Activated CD8-positive, alpha-beta memory T cell treated with anti-CD3 and anti-CD28 coated beads for 36 hours (primary cell): ENCODE results near the gene DNAH14. TPM values are rescaled to one million over a fixed set of nuclear protein-coding genes. Genes with fewer than 3 reads are reported as not detected.

Experiments
- CTCF ChIA-PET: fragments of 350-600 bp; sonication (Branson Sonifier 250); formaldehyde crosslinking; loops from one replicate; lab custom pipeline; 2021; ENCODE audit warnings: antibody characterized with exemption; lab: Charles Lee
- POLR2A ChIA-PET: fragments of 350-600 bp; sonication (Branson Sonifier 250); formaldehyde crosslinking; loops from one replicate; lab custom pipeline; 2021; ENCODE audit warnings: antibody characterized with exemption; lab: Charles Lee
- total RNA-seq, 2 experiments: library from RNA; stranded (reverse); gene quantifications; one replicate each; pipeline ENCODE4 v1.2.3, GENCODE V29; 2021

Gene DNAH14
- total RNA-seq, 2 experiments from 2014 or later = 0.42 to 0.65 TPM

DNA sequence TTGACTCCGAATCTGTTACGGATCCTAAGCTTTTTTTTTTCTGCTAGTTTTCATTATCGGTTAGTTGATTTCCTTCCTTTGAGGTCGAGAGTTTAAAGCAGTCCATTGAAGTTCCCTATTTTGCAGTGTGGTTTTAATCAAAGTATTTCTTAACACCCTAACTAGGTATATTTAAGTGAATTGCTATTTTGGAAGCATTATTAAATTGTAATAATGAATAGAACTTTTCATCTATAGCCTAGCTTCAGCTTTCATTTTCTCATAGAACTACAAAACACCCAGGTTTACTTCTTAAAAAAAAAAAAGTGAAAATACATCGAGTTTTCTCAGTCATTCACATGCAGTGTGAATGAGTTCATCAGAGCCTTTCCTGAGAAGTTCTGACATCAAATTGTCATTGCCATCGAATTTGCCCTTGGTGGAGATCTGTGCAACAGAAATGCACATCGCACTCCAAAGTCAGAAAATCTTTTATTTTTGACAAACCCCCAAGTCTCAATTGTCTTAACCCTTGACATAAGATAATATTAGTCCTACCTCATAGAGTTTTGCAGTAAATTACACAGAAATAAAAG is 499.5 kb downstream of the DNAH14 start:
- ChIA-PET POLR2A (interaction anchor here (0.6 to 3.2 kb wide), 6 partner anchors 16 to 633 kb away, joined by 4 to 18 read pairs (median 6); partner anchors contain the start of gene H3-3A), CTCF (interaction anchor here (1.0 to 4.0 kb wide), 3 partner anchors 15 to 26 kb away, joined by 3 to 17 read pairs (median 8); no protein-coding TSS in a partner anchor)

DNA sequence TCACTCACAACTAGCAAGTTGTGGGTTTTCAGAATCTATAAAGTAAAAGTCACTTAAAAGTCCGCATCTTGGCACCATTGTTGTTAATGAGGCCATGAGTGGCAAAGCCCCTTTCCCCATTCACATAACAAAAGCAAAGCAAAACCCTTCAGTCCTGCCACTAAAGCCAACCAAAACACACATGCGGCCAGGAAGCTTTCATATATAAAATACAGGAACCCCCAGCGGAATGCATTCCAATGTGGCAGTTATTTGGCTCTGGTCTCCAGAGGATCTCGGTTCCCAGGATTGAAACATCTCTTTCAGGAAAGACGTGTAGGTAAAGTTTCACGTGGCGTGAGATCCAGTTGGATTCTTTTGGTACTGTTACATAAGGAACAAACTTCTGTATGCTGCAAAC is 500.8 kb downstream of the DNAH14 start:
- CTCF ChIA-PET = interaction anchor here (0.7 kb wide), 2 partner anchors 43 to 171 kb away, joined by 3 to 4 read pairs; no protein-coding TSS in a partner anchor
- POLR2A ChIA-PET = no interaction called here

- ChIA-PET CTCF (no interaction called here), POLR2A (no interaction called here)
Measured at GRCh38 chr1:225431081-225431863, 501.8 kb downstream of the DNAH14 start.

- CTCF ChIA-PET = no interaction called here
- POLR2A ChIA-PET = no interaction called here
Measured at GRCh38 chr1:225434046-225434445, 504.6 kb downstream of the DNAH14 start.

DNA sequence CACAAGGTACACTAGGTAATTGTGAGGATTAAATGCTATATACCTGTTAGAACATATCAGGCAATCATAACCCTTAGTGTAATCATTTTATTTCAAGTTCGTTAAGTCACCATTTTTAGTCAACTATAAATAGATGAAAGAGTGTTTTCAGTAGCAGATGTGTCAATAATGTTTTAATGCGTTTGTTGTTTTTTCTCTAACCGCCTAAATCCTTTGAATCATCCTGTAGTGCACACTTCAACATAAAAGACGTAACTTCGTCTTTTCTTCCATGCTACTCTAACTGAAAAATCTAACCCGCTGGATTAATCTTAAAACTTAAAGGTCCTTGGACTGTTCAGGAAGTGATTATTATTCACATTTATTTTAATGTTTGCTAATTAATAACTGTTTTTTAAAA is 505.6 kb downstream of the DNAH14 start:
- ChIA-PET CTCF (no interaction called here), POLR2A (no interaction called here)

DNA sequence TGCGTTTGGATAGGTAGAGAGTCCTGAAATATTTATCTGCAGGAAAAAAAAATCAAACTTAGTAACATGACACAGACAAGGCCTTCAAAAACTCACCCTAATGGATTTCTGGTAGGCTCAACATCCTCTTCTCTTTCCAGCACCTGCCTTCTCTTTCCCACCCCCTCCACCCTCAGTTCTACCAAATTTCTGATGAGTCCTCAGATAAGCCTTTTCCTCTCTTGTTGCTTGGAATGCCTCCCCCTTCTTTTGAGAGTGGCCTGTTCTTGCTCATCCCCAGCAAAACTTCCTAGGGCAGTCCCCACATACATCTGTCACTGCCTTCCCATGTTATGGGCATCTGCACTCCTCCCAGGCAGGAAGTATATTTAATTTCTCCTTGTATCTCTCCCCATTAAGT is 506.0 kb downstream of the DNAH14 start:
- POLR2A ChIA-PET = no interaction called here
- CTCF ChIA-PET = no interaction called here

DNA sequence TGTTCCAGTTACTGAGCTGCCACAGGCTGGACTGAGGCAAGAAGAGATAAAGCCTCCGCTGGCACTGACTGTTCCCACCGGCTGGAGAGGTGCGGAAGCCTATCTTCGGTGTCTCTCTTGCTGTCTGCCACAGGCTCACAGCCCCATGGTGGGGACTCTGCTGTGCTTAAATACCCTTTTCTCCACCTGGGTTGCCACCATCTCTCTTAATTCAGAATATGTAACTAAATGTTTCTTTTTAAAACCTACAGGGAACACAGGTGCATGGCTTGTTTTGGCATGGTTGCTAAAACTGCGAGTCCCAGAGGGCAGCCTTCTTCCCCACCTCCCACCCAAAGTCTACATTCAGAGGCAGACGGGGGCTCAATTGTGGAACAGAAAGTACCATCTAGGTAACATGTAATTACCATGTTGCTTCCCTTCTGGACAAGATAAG is 506.5 kb downstream of the DNAH14 start:
- CTCF ChIA-PET = no interaction called here
- POLR2A ChIA-PET = no interaction called here

GRCh38 chr1:225437710-225438437 is 508.4 kb downstream of the DNAH14 start:
- ChIA-PET CTCF (no interaction called here), POLR2A (no interaction called here)

- CTCF ChIA-PET = interaction anchor here (0.8 to 1.2 kb wide), 4 partner anchors 8 to 34 kb away, joined by 3 to 4 read pairs (median 3); no protein-coding TSS in a partner anchor
- POLR2A ChIA-PET = interaction anchor here (1.1 kb wide), 1 partner anchor 14 kb away, joined by 4 read pairs; no protein-coding TSS in a partner anchor
Measured at GRCh38 chr1:225440380-225441221, 511.1 kb downstream of the DNAH14 start.

DNA sequence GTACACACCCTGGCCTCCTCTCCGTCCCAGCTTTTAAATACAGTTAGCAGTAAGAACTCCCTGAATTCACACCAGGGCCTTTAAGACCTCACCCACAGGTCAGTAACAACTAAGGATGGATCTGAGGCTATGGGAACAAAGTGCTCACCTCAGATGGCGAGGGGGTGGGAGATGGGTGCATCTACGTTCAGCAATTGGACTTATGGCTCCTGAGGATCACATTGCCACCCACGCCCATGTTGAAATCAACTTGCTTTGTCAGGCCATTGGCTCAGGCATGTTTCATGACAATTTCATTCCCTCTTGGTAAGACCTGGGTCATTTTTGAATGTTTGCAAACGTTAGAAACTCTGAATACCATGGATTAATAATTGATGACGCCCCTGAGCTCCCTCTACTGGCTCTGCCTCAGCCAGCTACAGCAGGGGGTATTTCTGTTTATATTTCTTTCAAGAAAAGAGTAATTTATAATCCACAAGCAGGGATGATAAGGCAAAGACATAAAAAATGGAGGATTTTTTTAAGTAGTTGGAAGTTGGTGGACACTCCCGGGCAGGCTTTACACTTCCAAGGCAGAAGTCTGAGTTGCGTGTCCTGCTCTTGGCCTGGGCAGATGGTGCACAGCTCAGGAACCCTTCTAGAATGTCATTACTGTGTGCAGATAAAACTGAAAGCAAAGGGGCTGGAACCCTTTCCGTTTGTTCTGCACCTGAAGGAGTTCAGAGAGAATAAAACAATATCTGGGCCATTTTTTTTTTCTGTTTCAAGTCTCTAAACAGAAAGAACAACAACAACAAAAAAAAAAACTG is 512.0 kb downstream of the DNAH14 start:
- POLR2A ChIA-PET = interaction anchor here (1.1 to 1.9 kb wide), 2 partner anchors 15 to 26 kb away, joined by 4 to 10 read pairs; no protein-coding TSS in a partner anchor
- CTCF ChIA-PET = interaction anchor here (0.8 to 1.2 kb wide), 2 partner anchors 9 to 27 kb away, joined by 3 read pairs; no protein-coding TSS in a partner anchor

DNA sequence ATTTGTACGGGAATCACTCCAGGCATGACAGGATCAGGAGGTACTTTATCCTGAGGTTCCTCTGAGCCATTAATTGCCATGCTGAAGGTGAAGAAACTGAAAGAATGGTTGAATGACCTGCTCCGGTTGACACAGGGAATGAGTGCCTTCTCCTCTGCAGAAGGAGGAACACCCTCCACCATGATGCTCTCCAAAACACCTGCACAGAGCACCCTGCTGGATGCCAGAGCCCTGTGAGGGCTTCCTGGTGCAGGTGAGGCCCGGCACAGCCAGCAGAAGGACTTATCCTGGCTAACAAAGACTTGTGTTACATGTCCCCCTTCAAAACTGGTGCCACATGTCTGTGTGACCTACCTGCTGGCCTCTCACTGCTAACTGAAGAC is 512.6 kb downstream of the DNAH14 start:
- POLR2A ChIA-PET = interaction anchor here (1.1 to 1.9 kb wide), 2 partner anchors 15 to 26 kb away, joined by 4 to 10 read pairs; no protein-coding TSS in a partner anchor
- CTCF ChIA-PET = interaction anchor here (1.2 kb wide), 1 partner anchor 9 kb away, joined by 3 read pairs; no protein-coding TSS in a partner anchor

DNA sequence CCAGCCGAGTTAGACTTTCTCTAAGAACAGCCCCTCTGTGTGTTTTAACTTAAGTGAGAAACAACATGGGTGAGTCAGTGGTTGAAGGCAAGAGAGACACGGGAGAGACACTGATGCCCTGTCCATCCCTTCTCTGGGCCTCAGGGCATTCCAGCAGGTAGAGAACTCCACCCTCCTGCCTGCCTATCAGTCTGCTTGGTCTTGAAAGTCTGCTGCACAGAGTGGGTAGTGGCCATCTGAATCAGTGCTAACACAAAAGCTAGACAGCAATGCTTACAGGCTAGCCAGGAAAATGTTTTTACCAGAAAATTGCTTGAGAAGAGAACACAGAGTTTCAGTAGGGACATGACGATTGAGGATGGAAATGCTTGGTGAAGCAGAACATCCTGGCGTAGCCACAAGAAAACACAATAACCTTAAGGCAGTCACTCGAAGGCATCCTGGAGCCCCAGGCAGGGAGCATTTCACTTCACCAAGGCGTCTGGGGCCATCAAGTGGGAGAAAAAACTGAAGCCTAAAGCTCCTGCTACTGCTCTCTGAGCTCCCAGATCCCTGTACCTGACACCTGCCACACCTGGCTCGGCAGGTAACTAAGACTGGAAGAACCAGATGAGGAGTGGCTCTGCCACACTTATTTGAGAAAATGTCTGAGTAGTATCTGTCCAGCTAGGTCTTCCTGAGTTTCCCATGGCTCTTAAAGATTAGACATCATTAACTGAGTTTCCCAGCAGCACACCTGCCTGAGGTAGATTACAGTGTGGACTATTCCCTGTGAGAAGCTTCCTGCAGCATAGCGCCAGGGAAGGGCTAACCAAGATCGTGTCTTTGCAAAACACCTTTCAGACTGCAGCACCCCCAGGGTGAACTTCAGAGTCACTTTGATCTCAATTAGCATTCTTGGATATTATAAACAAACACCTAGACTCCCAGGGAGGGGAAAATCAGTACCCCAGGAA is 516.4 kb downstream of the DNAH14 start:
- ChIA-PET POLR2A (interaction anchor here (1.7 to 2.2 kb wide), 4 partner anchors 9 to 22 kb away, joined by 16 to 29 read pairs (median 18); partner anchors contain the start of gene LBR), CTCF (interaction anchor here (2.2 to 2.8 kb wide), 3 partner anchors 9 to 19 kb away, joined by 11 to 17 read pairs (median 13); partner anchors contain the start of gene LBR)

DNA sequence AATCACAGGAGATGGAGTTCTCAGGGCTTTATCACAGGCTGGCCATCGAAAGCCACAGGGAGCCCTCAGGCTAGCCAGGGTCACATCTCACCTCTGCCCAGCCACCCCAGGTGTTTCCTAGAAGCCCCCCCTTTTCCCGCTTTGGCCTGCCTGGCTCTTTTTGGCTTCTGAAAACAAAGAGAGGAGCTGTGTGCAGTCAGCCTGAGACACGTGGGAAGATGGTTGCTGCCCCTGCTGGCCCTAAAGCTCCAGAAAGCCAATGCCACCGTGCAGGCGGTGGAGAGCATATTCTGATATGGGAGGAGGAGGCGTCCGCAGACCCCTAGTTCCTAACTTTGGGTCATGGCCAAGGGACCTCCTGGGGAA is 517.1 kb downstream of the DNAH14 start:
- ChIA-PET CTCF (no interaction called here), POLR2A (interaction anchor here (2.2 kb wide), 1 partner anchor 8 kb away, joined by 29 read pairs; no protein-coding TSS in a partner anchor)

- ChIA-PET CTCF (no interaction called here), POLR2A (no interaction called here)
Measured at GRCh38 chr1:225446981-225447615, 517.6 kb downstream of the DNAH14 start.

DNA sequence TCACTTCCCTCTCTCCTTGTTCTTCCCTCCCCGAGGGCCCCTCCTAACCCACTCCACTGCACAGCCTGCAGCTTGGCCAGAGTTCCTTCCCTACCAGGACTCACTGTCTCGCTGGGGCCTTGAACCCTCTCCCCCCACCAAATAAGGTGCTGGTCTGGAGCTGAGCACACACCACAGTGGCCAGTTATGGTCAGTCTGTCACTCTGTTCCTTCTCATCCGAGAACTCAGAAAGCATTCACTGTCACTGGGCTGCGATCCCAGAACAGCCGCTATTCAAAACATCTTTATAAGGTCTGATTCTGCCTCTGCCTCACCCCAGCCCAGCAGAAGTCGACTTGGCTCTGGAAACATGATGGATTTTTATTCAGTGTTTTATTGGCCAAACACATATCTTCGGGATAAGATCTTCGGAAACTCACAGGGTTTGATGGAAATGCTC is 518.2 kb downstream of the DNAH14 start:
- CTCF ChIA-PET = no interaction called here

GRCh38 chr1:225448146-225448805 is 518.8 kb downstream of the DNAH14 start:
- CTCF ChIA-PET = no interaction called here
- POLR2A ChIA-PET = no interaction called here

More for the DNA sequence above, 518.2 kb downstream of the DNAH14 start:
- POLR2A ChIA-PET = no interaction called here
